PFSK-1 (cell line): ENCODE measurements around the gene COX14.

ENCODE experiments used
- REST ChIP-seq, 2 experiments: IDR thresholded peaks; 2 replicates each; pipeline versions ENCODE4 v1.6.1 to v1.8.0; 2011 to 2012; ENCODE audit warnings: low read depth in 2 of 2, low read length in 2 of 2, control low read depth in 1 of 2, inconsistent platforms in 1 of 2, mild to moderate bottlenecking in 1 of 2, moderate library complexity in 1 of 2; ENCODE audit not compliant: insufficient read depth in 1 of 2
- SIN3A ChIP-seq: IDR thresholded peaks from 2 replicates; pipeline ENCODE4 v1.6.1; 2012; ENCODE audit warnings: mild to moderate bottlenecking, low read length, moderate library complexity, borderline replicate concordance; ENCODE audit not compliant: insufficient read depth

- TF ChIP-seq REST (IDR thresholded peaks at IDR 0.05; ENCODE audit: insufficient read depth in 1 of 2, low read depth in 2 of 2, low read length in 2 of 2) (no peak), SIN3A (no peak)
Measured at GRCh38 chr12:50142993-50143392, 31.0 kb downstream of the COX14 start.
